D721Med (cell line): ENCODE data around the gene CARD9.
"Not testable (repeated sequence)": the region's sequence is repeated elsewhere in the genome, so short reads cannot be mapped to it uniquely, and the experiment has no call there.

Experiments
- DNase-seq: peaks from one replicate; pipeline ENCODE4 v3.0.0; 2011; ENCODE audit warnings: low spot score; ENCODE audit not compliant: insufficient read length
- FAIRE-seq: peaks from 2 replicates; lab custom pipeline; 2011; peaks lifted over from hg19 to GRCh38; lab: Jason Lieb, UNC
- TF ChIP-seq, protein P1 (sequence below): IDR thresholded peaks from 2 replicates; pipeline ENCODE4 v1.5.1; 2012; ENCODE audit warnings: mild to moderate bottlenecking, control low read depth; ENCODE audit not compliant: insufficient read depth; ENCODE audit errors: missing control alignments

Gene CARD9

GRCh38 chr9:136324501-136325300 lies 48.8 kb downstream of the CARD9 start:
- FAIRE-seq (no peak), DNase-seq (no peak)
- TF ChIP-seq, protein P1, sequence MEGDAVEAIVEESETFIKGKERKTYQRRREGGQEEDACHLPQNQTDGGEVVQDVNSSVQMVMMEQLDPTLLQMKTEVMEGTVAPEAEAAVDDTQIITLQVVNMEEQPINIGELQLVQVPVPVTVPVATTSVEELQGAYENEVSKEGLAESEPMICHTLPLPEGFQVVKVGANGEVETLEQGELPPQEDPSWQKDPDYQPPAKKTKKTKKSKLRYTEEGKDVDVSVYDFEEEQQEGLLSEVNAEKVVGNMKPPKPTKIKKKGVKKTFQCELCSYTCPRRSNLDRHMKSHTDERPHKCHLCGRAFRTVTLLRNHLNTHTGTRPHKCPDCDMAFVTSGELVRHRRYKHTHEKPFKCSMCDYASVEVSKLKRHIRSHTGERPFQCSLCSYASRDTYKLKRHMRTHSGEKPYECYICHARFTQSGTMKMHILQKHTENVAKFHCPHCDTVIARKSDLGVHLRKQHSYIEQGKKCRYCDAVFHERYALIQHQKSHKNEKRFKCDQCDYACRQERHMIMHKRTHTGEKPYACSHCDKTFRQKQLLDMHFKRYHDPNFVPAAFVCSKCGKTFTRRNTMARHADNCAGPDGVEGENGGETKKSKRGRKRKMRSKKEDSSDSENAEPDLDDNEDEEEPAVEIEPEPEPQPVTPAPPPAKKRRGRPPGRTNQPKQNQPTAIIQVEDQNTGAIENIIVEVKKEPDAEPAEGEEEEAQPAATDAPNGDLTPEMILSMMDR = peak; percentile 16

DNA sequence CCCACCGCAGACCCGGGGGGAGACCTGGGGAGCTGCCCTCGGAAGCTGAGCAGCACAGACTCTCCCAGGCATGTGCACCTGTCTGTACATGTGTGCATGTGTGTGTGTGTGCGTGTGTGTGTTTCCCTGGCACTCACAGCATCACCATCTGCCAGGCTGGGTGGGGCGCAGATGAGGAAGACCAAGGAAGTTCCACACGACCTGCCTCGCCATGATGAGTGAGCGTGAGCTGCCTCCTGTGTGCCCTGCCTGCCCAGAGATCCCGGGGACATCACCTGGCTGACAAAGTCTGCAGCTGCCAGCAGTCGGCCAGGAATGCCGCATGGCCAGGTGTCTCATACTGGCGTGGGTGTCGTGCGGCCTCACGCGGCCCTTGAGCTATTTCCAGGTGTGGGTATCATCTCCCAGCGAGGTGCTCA lies 50.1 kb downstream of the CARD9 start:
- DNase-seq (no peak), FAIRE-seq (no peak)
- TF ChIP-seq, protein P1 = no peak

DNA sequence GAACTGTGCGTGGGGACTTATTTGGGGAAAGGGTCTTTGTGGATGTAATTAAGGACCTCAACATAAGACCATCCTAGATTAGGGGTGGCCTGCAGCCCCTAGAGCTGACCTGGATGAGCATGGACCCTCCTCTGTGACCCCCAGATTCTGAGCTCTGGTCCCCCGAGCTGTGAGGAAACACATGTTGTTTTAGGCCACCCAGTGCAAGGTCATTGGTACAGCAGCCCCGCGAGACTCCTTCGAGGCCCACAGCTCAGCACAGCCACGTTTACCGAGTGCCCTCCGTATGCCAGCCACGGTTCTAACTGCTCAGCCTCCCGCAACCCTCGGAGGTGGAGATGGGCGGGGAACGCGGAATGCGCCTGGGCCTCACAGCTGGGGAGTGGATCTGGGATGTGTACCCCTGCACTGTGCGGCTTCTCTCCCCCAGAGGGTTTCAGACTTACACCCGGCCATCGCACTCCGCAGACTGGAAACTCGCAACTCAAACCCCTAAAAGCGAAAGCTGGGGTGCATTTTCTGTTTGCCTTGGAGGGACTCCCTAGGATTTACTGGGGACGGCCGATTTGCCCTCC lies 50.6 kb downstream of the CARD9 start:
- DNase-seq = no peak
- no peak for FAIRE-seq
- TF ChIP-seq, protein P1 = no peak

- TF ChIP-seq, protein P1 = no peak
- FAIRE-seq = no peak
- DNase-seq = no peak
Measured at GRCh38 chr9:136321561-136321960, 51.9 kb downstream of the CARD9 start.

- FAIRE-seq, DNase-seq: not testable (repeated sequence)
Measured at GRCh38 chr9:136320972-136321371, 52.5 kb downstream of the CARD9 start.

- not testable (repeated sequence) for DNase-seq, FAIRE-seq
Measured at GRCh38 chr9:136319955-136320354, 53.5 kb downstream of the CARD9 start.

DNA sequence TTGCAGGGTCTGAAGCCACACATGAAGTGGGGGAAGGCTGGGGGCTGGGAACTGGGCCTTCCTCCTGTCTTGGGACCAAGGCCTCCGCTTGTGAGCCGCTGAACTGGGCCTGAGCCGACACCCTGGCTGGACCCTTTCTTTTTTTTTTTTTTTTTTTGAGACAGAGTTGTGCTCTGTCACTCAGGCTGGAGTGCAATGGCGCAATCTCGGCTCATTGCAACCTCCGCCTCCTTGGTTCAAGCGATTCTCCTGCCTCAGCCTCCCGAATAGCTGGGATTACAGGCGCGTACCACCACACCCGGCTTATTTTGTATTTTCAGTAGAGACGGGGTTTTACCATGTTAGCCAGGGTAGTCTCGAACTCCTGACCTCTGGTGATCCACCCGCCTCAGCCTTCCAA lies 54.2 kb downstream of the CARD9 start:
- not testable (repeated sequence) for FAIRE-seq, DNase-seq

DNA sequence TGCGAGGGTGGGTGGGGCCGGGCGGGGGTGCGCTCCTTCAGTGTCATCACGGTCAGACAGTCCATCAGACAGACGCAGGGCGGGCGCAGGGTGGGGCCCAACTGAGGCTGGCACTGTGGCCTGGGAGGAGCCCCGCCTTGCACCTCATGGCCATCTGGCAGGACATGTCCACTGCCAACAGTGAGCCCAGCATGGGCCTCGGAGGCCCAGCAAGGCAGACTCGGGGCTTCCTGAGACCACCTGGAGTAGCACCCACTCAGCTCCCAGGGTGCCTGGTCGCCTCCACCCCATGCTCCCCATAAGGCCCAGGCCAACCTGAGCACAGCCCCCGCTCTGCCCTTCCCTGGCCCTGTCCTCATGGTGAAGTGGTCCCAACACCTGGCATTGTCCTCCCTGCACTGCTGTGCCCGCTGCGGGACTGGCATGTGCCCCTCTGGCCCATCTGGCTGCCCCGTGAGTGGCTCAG lies 54.7 kb downstream of the CARD9 start:
- DNase-seq (no peak), FAIRE-seq (no peak)
- TF ChIP-seq, protein P1 = no peak
